Stimulated activated CD4-positive, alpha-beta T cell treated with anti-CD3 and anti-CD28 coated beads, Interleukin-12 subunit alpha, Interleukin-12 subunit beta, amount 100 ng/mL, for 24 hours (primary cell): ENCODE results near the gene NSUN6.
"Not testable (repeated sequence)": the region's sequence is repeated elsewhere in the genome, so short reads cannot be mapped to it uniquely, and the experiment has no call there.

Source experiments
- DNase-seq, 2 experiments: peaks; one replicate each; pipeline ENCODE4 v3.0.0-alpha.2; 2020; ENCODE audit warnings: low read depth in 2 of 2

Gene NSUN6

GRCh38 chr10:18607503-18608378 lies 43.6 kb downstream of the NSUN6 start:
- no peak for DNase-seq

GRCh38 chr10:18606051-18606695 lies 45.2 kb downstream of the NSUN6 start:
- DNase-seq = no peak

- DNase-seq = no peak
Observed at GRCh38 chr10:18601321-18601720, 50.1 kb downstream of the NSUN6 start.

DNA sequence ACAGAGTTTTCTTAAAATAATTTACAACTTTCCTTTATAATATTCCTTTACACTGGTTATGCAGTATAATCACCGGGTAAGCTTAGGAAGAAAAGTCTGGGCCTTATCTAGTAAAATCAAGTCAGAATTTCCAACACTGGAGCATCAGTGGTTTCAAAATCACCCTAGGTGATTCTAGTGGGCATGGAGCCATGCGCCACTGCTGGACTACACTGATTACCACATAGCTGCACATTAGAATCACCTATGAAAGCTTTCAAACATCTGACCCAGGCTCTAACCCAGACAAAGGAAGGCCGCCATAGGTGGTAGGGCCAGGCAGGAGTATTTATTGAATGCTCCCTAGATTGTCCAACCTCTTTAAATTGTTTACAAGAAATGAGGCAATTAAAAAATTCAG lies 52.0 kb downstream of the NSUN6 start:
- no peak for DNase-seq

DNA sequence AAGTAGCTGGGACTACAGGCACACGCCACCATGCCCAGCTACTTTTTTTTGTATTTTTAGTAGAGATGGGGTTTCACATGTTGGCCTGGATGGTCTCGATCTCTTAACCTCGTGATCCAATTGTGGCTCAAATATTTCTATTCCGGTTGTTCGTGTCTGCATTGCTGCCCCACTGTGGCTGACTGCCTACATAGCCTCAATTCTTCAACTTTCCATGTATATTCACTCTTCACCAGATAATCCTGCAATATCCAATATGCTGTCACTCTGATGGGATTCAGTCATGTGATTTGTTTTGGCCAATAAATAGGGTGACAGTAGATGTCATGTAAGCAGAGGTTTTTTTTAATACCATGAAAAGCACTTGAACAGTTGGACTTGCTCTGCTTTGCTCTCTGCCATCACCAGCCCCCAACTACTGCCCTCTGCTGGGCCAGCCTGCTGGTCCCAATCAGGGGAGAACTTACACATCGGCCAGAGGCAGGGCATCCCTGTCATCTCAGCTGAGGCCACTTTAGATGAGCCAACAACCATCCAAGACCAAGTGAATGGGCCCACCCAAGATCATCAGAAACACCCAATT lies 56.7 kb downstream of the NSUN6 start:
- DNase-seq = no peak

DNA sequence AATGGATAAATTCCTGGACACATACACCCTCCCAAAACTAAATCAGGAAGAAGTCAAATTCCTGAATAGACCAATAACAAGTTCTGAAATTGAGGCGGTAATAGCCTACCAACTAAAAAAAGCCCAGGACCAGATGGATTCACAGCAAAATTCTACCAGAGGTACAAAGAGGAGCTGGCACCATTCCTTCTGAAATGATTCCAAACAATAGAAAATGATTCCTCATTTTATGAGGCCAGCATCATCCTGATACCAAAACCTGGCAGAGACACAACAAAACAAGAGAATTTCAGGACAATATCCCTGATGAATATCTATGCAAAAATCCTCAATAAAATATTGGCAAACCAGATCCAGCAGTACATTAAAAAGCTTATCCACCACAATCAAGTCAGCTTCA lies 60.2 kb downstream of the NSUN6 start:
- not testable (repeated sequence) for DNase-seq

DNA sequence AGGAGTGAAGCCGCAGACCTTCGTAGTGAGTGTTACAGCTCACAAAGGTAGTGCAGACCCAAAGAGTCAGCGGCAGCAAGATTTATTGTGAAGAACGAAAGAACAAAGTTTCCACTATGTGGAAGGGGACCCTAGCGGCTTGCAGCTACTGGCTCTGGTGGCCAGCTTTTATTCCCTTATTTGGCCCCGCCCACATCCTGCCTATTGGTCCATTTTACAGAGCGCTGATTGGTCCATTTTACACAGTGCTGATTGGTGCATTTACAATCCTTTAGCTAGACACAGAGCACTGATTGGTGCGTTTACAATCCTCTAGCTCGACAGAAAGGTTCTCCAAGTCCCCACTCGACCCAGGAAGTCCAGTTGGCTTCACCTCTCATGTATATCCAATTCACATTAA lies 64.8 kb downstream of the NSUN6 start:
- DNase-seq = not testable (repeated sequence)

DNA sequence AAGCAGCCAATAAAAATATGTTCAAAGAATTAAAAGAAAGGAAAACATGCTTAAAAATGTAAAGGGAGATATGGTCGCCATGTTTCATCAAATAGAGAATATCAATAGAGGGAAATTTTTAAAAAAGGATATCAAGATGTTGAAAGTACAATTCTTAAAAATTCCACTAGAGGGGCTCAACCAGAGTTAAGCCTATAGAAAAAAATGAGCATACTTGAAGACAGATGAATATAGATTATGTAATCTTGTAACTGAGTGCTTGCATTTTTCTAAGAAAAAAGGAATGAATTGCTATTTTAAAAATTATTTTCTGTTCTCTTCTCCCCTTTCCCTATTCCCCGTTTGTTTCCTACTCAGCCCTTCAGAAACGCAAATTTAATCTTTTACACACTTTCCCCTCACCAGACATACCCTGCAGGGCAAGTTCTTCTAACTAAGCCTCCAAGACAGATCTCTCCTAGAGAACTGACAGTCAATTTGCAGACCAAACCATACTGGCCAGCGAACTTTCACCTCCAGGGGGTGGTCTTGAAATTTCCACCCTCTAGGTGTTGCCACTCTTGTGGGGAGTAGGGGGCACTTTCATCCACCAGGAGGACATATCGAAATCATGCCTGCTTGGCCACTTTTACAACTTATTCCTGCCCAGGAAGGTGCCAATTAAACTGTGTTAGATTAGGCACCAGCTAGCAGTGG lies 67.7 kb downstream of the NSUN6 start:
- no peak for DNase-seq

GRCh38 chr10:18582803-18583202 lies 68.6 kb downstream of the NSUN6 start:
- no peak for DNase-seq

DNA sequence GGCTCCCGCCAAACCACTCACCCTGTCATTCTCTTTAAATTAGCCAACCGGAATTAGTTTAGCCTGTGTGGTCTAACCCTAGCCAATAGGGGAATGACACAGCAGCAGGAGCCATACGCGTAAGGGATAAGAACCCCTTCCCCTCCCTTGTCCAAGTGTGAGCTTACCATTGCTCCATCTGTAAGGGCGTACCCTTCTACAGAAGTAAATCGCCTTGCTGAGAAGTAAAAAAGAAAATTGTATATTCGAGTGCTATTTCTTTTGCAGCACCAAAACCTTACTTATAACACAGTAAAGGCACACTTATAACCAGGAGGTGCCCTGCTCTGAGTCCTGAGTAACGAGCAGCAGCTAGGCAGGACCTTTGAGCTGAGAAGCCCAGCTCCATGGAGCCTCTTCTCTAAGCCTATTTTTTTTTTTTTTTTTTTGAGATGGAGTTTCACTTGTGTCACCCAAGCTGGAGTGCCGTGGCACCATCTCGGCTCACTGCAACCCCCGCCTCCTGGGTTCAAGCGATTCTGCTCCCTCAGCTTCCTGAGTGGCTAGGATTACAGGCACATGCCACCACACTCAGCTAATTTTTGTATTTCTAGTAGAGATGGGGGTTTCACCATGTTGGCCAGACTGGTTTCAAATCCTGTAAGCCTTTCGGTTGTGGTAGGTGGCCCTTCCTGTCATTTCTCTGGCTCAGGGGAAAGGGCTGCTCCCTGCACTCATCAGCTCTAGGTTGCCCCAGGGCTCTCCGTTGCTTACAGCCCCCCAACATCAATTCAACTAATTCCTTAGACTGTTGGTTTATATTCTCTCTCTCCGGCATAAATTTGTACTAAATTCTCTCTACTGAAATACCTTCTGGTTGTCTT lies 73.3 kb downstream of the NSUN6 start:
- no peak for DNase-seq

GRCh38 chr10:18576586-18576985 lies 74.8 kb downstream of the NSUN6 start:
- DNase-seq = no peak

- no peak for DNase-seq
Observed at GRCh38 chr10:18572959-18573561, 78.3 kb downstream of the NSUN6 start.

DNA sequence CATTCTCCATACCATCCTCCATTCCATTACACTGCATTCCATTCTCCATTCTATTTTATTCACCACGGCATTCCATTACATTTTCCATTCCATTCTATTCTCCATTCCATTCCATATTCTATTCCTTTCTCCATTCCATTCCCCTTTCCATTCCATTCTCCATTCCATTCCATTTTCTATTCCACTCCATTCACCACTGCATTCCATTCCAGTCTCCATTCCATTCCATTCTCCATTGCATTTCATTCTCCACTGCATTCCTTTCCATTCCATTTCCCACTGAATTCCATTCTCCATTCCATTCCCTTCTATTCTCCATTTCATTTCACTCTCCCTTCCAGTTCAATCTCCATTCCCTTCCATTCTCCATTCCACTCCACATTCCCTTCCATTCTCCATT lies 79.6 kb downstream of the NSUN6 start:
- no peak for DNase-seq

DNA sequence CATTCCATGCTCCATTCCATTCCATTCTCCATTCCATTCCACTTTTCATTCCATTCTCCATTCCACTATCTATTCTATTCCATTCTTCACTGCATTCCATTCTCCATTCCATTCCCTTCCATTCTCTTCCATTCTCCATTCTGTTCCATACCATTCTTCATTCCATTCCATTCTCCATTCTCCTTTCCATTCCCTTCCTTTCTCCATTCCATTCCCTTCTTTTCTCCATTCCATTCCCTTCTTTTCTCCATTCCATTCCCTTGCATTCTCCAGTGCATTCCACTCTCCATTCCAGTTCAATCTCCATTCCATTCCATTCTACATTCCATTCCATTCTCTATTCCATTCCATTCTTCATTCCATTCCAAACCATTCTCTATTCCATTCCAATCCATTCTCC lies 80.3 kb downstream of the NSUN6 start:
- DNase-seq = no peak

DNA sequence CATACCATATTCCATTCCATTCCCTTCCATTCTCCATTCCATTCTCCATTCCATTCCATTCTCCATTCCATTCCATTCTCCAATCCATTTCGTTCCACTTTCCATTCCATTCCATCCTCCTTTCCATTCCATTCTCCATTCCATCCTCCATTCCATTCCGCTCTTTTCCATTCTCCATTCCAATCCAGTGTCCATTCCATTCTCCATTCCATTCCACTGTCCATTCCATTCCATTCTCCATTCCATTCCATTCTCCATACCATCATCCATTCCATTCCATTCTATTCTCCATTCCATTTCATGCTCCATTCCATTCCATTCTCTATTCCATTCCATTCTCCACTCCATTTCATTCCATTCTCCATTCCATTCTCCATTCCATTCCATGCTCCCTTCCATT lies 81.0 kb downstream of the NSUN6 start:
- not testable (repeated sequence) for DNase-seq

GRCh38 chr10:18567343-18567856 lies 84.0 kb downstream of the NSUN6 start:
- DNase-seq = no peak

DNA sequence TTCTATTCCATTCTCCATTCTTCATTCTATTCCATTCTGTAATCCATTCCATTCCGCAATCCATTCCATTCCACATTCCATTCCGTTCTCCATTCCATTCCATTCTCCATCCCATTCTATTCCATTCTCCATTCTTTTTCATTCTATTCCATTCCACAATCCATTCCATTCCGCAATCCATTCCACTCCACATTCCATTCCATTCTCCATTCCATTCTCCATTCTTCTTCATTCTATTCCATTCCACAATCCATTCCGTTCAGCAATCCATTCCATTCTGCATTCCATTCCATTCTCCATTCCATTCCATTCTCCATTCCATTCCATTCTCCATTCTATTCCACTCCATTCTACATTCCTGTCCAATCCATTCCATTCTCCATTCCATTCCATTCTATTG lies 85.2 kb downstream of the NSUN6 start:
- DNase-seq = no peak

DNA sequence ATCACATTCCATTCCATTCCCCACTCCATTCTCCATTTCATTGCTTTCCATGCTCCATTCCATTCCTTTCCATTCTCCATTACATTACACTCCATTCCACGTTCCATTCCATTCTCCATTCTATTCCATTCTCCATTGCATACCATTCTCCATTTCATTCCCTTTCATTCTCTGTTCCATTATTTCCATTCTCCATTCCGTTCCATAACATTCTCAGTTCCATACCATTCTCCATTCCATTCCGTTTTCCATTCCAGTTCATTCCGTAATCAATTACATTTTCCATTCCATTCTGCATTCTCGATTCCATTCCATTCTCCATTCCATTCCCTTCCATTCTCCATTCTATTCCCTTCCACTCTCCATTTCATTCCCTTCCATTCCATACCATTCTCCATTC lies 86.4 kb downstream of the NSUN6 start:
- no peak for DNase-seq

GRCh38 chr10:18563003-18563726 lies 88.2 kb downstream of the NSUN6 start:
- DNase-seq = no peak
